ENCODE measurements around the gene FAM43A.

- TF ChIP-seq POLR2AphosphoS5 (IDR thresholded peaks at IDR 0.05; ENCODE audit: borderline replicate concordance, low read depth, low read length) = no peak
- TF ChIP-seq EZH2 (IDR thresholded peaks at IDR 0.05) = no peak
Measured at GRCh38 chr3:194720048-194720447, 34.4 kb downstream of the FAM43A start.

Data from SK-N-MC (cell line).